Measurements from ENCODE around the gene VEPH1.

VEPH1 gene

DNA sequence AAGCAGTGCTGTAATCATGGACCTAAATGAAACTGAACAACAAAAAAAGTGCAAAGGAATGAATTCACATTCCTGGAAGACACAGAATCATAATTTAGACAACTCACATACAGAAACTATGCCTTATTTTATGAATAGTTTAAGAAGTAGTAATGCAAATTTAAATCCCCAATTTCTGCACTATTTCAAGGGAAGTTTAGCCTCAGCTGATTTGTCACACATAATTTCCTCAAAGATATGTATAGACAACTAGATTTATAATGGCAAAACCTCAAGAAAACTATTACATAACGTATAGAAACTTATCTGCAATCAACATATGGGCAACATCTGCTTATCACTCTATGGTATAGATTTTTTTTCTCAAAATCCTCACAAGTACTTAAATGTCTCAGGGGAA, 74.4 kb downstream of the VEPH1 start:
- H3K27ac ChIP-seq (ENCODE audit: low read length): no peak overlapping the region
- no peaks in the 10 kb centered on the region for H3K4me1 ChIP-seq (ENCODE audit: control insufficient read depth, insufficient read depth, low read length)
- H3K9me3 ChIP-seq (ENCODE audit: control insufficient read depth in 2 of 2, low read length in 2 of 2): no peaks in the 10 kb centered on the region
- no peaks in the 10 kb centered on the region for H3K27me3 ChIP-seq (ENCODE audit: control insufficient read depth in 1 of 2, insufficient read depth in 2 of 2, low read length in 2 of 2)
- no peak overlapping the region for H3K9ac ChIP-seq (ENCODE audit: low read length in 2 of 2)
- H3K4me3 ChIP-seq (ENCODE audit: low read length in 2 of 2): no peak overlapping the region
- H3K36me3 ChIP-seq (ENCODE audit: control insufficient read depth in 2 of 2, insufficient read depth in 2 of 2, low read length in 2 of 2): no peaks in the 10 kb centered on the region

DNA sequence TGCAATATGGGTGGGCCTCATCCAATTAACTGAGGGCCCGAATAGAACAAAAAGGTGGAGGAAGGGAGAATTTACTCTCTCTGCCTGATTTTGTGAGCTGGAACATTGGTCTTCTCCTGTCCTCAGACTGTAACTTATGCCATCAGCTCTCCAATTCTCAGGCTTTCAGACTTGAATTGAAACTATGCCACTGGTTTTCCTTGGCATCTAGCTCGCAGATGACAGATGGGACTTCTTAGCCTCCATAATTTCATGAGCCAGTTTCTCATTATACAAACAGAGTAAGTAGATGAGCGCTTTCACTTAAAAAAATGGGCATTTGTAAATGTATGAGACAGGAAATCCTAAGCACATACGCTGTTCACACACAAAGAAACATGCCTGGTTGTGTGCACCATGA, 75.3 kb downstream of the VEPH1 start:
- H3K9me3 ChIP-seq (ENCODE audit: control insufficient read depth in 2 of 2, low read length in 2 of 2): no peaks in the 10 kb centered on the region
- H3K27ac ChIP-seq (ENCODE audit: low read length): no peak overlapping the region
- no peak overlapping the region for H3K9ac ChIP-seq (ENCODE audit: low read length in 2 of 2)

DNA sequence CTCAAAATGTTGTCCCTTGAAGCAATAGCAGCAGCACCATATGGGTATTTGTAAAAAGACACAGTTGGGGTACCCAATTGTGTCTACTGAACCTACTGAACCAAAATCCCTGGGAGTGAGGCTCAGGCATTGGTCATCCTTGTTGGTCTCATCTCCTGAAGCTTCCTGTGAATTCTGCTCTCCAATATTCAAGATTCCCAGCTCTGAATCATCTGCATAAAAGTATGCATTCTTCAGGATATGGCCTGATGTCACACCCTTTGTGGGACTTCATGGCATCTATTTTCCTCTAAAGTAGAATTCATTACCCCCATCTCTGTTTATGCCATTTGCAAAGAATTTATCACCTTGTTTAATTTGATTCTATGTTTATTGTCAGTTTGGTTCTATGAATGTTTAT, 79.9 kb downstream of the VEPH1 start:
- H3K9ac ChIP-seq (ENCODE audit: low read length in 2 of 2): no peak overlapping the region
- no peaks in the 10 kb centered on the region for H3K36me3 ChIP-seq (ENCODE audit: control insufficient read depth in 2 of 2, insufficient read depth in 2 of 2, low read length in 2 of 2)
- H3K27me3 ChIP-seq (ENCODE audit: control insufficient read depth in 1 of 2, insufficient read depth in 2 of 2, low read length in 2 of 2): no peaks in the 10 kb centered on the region
- H3K27ac ChIP-seq (ENCODE audit: low read length): no peak overlapping the region
- no peak overlapping the region for H3K4me3 ChIP-seq (ENCODE audit: low read length in 2 of 2)
- H3K9me3 ChIP-seq (ENCODE audit: control insufficient read depth in 2 of 2, low read length in 2 of 2): no peaks in the 10 kb centered on the region
- H3K4me1 ChIP-seq (ENCODE audit: control insufficient read depth, insufficient read depth, low read length): no peaks in the 10 kb centered on the region

More for the DNA sequence above, 75.3 kb downstream of the VEPH1 start:
- H3K36me3 ChIP-seq (ENCODE audit: control insufficient read depth in 2 of 2, insufficient read depth in 2 of 2, low read length in 2 of 2): no peaks in the 10 kb centered on the region
- H3K27me3 ChIP-seq (ENCODE audit: control insufficient read depth in 1 of 2, insufficient read depth in 2 of 2, low read length in 2 of 2): no peaks in the 10 kb centered on the region
- H3K4me3 ChIP-seq (ENCODE audit: low read length in 2 of 2): no peak overlapping the region
- H3K4me1 ChIP-seq (ENCODE audit: control insufficient read depth, insufficient read depth, low read length): no peaks in the 10 kb centered on the region

DNA sequence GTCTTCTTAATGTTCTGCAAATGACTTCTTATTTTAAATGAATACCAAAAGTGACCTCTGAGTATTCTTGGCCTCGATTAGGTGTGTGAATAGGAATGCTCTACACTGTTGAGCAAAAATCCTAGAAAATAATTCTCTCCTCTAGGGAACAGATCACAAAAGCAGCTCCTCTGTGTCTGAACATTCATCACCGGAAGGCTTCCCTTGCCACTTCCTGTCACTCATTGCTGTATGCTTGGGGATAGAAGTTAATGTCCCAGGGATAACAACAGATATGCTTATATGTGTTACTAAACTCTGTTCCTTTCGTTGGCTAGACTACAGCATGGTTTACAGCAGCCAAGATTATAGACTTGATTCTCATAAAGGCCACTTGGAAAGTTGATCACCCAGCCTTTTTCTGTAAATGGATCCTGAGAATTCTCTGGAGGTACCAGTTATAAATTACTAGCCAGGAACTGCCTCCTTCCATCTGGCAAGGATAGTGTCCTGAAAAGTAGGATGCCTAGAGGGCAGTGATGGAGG, 82.5 kb downstream of the VEPH1 start:
- Histone ChIP-seq H3K9ac (ENCODE audit: low read length in 2 of 2) (no peak overlapping the region), H3K27me3 (ENCODE audit: control insufficient read depth in 1 of 2, insufficient read depth in 2 of 2, low read length in 2 of 2) (no peaks in the 10 kb centered on the region), H3K9me3 (ENCODE audit: control insufficient read depth in 2 of 2, low read length in 2 of 2) (no peaks in the 10 kb centered on the region), H3K27ac (ENCODE audit: low read length) (no peak overlapping the region), H3K4me1 (ENCODE audit: control insufficient read depth, insufficient read depth, low read length) (no peaks in the 10 kb centered on the region), H3K36me3 (ENCODE audit: control insufficient read depth in 2 of 2, insufficient read depth in 2 of 2, low read length in 2 of 2) (no peaks in the 10 kb centered on the region), H3K4me3 (ENCODE audit: low read length in 2 of 2) (no peak overlapping the region)

DNA sequence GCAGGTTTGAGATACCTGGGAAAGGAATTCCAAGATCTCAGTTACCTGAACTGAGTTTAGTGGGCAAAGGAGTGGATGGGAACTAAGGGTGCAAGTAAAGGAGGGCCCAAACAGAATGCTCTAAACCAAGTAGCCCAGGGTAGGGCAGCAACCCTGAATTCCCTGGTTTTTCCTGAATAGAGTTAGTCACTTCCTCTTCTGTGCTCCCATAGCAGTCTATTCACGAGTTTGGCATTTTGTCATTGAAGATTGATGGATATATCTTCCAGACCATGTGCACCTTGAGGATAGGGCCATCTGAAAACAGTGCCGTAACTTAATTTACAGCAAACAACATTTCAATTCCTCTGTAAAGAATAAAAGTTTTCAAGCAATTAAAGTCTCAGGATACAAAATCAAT, 85.1 kb downstream of the VEPH1 start:
- no peaks in the 10 kb centered on the region for H3K36me3 ChIP-seq (ENCODE audit: control insufficient read depth in 2 of 2, insufficient read depth in 2 of 2, low read length in 2 of 2)
- H3K9ac ChIP-seq (ENCODE audit: low read length in 2 of 2): no peak overlapping the region
- no peak overlapping the region for H3K4me3 ChIP-seq (ENCODE audit: low read length in 2 of 2)
- H3K4me1 ChIP-seq (ENCODE audit: control insufficient read depth, insufficient read depth, low read length): no peaks in the 10 kb centered on the region
- no peaks in the 10 kb centered on the region for H3K27me3 ChIP-seq (ENCODE audit: control insufficient read depth in 1 of 2, insufficient read depth in 2 of 2, low read length in 2 of 2)
- H3K27ac ChIP-seq (ENCODE audit: low read length): no peak overlapping the region
- no peaks in the 10 kb centered on the region for H3K9me3 ChIP-seq (ENCODE audit: control insufficient read depth in 2 of 2, low read length in 2 of 2)

DNA sequence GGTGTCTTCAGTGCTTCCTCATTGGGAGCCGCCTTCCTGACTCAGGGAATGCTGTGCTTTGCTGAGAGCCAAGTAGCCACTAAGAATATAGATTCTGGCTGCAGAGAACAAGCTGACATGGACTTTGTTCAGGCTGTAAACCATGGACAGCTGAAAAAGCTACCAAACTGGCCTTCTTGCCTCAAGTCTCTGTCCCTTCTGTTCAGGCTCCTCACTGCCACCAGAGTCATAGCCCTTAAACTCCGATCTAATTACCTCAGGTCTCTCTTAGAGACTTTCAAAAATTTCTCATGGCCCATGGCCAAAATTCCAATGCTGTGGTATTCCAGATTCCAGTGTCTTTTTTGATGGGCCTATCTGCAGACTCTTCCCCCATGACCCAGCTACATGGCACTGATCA, 86.0 kb downstream of the VEPH1 start:
- Histone ChIP-seq H3K4me1 (ENCODE audit: control insufficient read depth, insufficient read depth, low read length) (no peaks in the 10 kb centered on the region), H3K27ac (ENCODE audit: low read length) (no peak overlapping the region), H3K27me3 (ENCODE audit: control insufficient read depth in 1 of 2, insufficient read depth in 2 of 2, low read length in 2 of 2) (no peaks in the 10 kb centered on the region)

DNA sequence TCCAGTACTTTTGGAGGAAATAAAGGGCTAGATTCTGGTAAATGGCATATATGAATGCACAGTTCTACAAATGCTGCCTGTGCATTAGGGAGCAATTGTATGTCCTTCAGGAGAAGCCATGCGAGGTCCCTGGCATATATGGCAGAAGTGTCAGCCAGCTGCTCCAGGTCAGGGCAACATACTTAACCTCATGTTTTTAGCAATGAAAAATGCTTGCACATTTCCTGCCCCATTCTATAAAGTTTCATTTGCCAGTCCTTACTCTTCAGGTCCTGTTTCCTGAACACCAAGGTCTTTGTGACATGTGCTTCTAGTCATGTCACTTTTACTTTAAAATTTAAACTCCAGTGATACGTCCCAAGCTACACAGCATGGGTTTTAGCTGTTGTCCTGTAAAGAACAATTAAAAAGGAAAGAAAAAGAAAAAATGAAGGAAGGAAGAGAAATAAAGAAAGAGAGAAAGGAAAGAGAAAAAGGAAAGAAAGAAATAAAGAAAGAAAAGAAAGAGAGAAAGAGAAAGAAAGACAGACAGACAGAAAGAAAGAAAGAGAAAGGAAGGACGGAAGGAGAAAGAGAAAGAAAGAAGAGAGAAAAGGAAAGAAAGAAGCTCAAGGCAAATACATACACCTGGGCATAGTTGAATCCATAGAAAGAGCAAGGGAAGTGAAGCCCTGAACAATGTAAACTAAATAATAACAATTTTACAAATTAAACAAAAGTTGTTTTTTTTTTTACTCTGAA, 86.7 kb downstream of the VEPH1 start:
- H3K27me3 ChIP-seq (ENCODE audit: control insufficient read depth in 1 of 2, insufficient read depth in 2 of 2, low read length in 2 of 2): no peaks in the 10 kb centered on the region
- no peaks in the 10 kb centered on the region for H3K36me3 ChIP-seq (ENCODE audit: control insufficient read depth in 2 of 2, insufficient read depth in 2 of 2, low read length in 2 of 2)
- H3K27ac ChIP-seq (ENCODE audit: low read length): no peak overlapping the region
- H3K9ac ChIP-seq (ENCODE audit: low read length in 2 of 2): no peak overlapping the region
- H3K9me3 ChIP-seq (ENCODE audit: control insufficient read depth in 2 of 2, low read length in 2 of 2): no peaks in the 10 kb centered on the region
- H3K4me3 ChIP-seq (ENCODE audit: low read length in 2 of 2): no peak overlapping the region
- no peaks in the 10 kb centered on the region for H3K4me1 ChIP-seq (ENCODE audit: control insufficient read depth, insufficient read depth, low read length)

More for the DNA sequence above, 86.0 kb downstream of the VEPH1 start:
- H3K9me3 ChIP-seq (ENCODE audit: control insufficient read depth in 2 of 2, low read length in 2 of 2): no peaks in the 10 kb centered on the region
- H3K9ac ChIP-seq (ENCODE audit: low read length in 2 of 2): no peak overlapping the region
- no peaks in the 10 kb centered on the region for H3K36me3 ChIP-seq (ENCODE audit: control insufficient read depth in 2 of 2, insufficient read depth in 2 of 2, low read length in 2 of 2)
- no peak overlapping the region for H3K4me3 ChIP-seq (ENCODE audit: low read length in 2 of 2)

DNA sequence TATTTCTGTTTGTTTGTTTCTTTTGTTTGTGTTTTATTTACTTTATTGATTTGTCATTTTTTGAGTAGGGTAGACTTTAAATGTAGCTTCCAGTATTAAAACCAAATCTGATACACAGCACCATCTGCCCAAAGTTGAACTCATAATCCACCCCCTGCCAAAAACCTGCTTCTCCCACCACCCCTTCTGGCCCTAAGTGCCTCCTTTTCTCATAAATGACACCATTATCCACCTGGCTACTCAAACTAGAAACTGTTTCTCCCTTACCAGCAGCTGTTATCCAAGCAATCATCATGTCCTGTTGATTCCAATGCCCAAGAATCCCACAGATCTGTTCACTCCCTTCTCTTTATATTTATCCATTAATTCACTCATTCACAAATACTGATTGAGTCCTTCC, 88.4 kb downstream of the VEPH1 start:
- Histone ChIP-seq H3K27me3 (ENCODE audit: control insufficient read depth in 1 of 2, insufficient read depth in 2 of 2, low read length in 2 of 2) (no peaks in the 10 kb centered on the region), H3K36me3 (ENCODE audit: control insufficient read depth in 2 of 2, insufficient read depth in 2 of 2, low read length in 2 of 2) (no peaks in the 10 kb centered on the region), H3K4me1 (ENCODE audit: control insufficient read depth, insufficient read depth, low read length) (no peaks in the 10 kb centered on the region), H3K9ac (ENCODE audit: low read length in 2 of 2) (no peak overlapping the region), H3K27ac (ENCODE audit: low read length) (no peak overlapping the region), H3K9me3 (ENCODE audit: control insufficient read depth in 2 of 2, low read length in 2 of 2) (no peaks in the 10 kb centered on the region), H3K4me3 (ENCODE audit: low read length in 2 of 2) (no peak overlapping the region)

DNA sequence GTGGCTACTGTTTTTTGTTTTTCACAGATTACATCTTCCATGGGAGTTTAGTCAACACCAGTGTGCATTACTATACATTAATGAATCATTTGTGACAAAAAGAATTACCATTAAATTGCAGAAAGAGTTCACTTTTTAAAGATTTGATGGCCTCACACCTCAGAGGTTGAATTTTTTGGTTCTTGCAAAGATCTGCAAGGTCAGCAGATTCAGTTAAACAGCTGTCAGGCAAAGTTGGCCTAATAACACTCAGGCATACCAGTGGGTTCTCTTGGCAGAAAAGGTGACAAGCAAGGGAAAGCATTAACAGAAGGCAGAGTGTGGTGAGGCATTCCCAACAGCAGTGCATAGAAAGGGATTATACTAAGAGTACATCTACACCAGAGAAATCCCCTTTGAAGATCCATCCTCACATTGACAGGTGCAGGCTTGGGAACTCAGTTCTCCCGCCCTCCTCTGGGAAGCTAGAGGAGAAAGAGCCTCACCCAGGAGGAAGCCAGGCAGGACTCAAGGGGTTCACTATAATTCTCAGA, 90.8 kb downstream of the VEPH1 start:
- Histone ChIP-seq H3K36me3 (ENCODE audit: control insufficient read depth in 2 of 2, insufficient read depth in 2 of 2, low read length in 2 of 2) (no peaks in the 10 kb centered on the region), H3K4me3 (ENCODE audit: low read length in 2 of 2) (no peak overlapping the region), H3K9ac (ENCODE audit: low read length in 2 of 2) (no peak overlapping the region), H3K4me1 (ENCODE audit: control insufficient read depth, insufficient read depth, low read length) (no peaks in the 10 kb centered on the region), H3K27ac (ENCODE audit: low read length) (no peak overlapping the region), H3K9me3 (ENCODE audit: control insufficient read depth in 2 of 2, low read length in 2 of 2) (no peaks in the 10 kb centered on the region), H3K27me3 (ENCODE audit: control insufficient read depth in 1 of 2, insufficient read depth in 2 of 2, low read length in 2 of 2) (no peaks in the 10 kb centered on the region)

DNA sequence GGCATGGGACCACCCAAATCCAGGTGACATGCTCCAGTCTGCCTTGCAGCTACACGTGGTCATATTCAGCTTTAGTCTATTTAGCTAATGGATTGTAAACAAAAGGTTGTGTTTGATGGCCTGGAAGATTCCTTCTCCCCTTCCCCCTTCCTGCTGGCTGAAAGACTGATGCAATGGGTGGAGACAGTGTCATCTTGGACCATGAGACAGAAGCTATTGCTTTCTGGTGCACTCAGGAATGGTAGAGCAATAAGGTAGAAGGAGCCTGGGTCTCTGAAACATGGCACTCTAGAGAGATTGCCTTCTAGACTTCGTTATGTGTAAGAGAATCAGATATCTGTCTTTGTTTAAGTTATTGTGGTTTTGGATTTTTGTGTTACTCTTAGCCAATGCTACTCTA, 92.3 kb downstream of the VEPH1 start:
- Histone ChIP-seq H3K27me3 (ENCODE audit: control insufficient read depth in 1 of 2, insufficient read depth in 2 of 2, low read length in 2 of 2) (no peaks in the 10 kb centered on the region), H3K4me1 (ENCODE audit: control insufficient read depth, insufficient read depth, low read length) (no peaks in the 10 kb centered on the region), H3K27ac (ENCODE audit: low read length) (no peak overlapping the region)

DNA sequence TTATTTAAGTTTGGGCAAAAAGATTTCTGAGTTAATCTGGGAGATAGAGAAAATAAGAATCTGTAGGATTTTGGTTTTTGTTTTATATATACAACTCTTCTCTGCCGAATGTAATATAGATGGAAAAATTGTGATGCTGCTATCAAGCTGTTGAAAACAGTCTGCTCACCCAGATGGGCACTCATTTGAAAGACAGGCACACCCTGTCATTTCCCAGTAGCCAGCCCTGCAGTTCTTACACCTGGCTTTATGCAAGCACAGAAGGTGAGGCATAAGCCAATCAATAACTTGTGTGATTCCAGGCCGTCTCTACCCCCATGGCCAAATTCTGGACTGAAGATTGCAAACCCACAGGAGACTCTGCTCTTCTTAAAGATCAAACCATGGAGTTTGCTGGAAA, 93.7 kb downstream of the VEPH1 start:
- Histone ChIP-seq H3K9me3 (ENCODE audit: control insufficient read depth in 2 of 2, low read length in 2 of 2) (no peaks in the 10 kb centered on the region), H3K36me3 (ENCODE audit: control insufficient read depth in 2 of 2, insufficient read depth in 2 of 2, low read length in 2 of 2) (no peaks in the 10 kb centered on the region), H3K4me3 (ENCODE audit: low read length in 2 of 2) (no peak overlapping the region), H3K27ac (ENCODE audit: low read length) (no peak overlapping the region), H3K4me1 (ENCODE audit: control insufficient read depth, insufficient read depth, low read length) (no peaks in the 10 kb centered on the region), H3K27me3 (ENCODE audit: control insufficient read depth in 1 of 2, insufficient read depth in 2 of 2, low read length in 2 of 2) (no peaks in the 10 kb centered on the region), H3K9ac (ENCODE audit: low read length in 2 of 2) (no peak overlapping the region)

More for the DNA sequence above, 92.3 kb downstream of the VEPH1 start:
- Histone ChIP-seq H3K9ac (ENCODE audit: low read length in 2 of 2) (no peak overlapping the region), H3K4me3 (ENCODE audit: low read length in 2 of 2) (no peak overlapping the region), H3K36me3 (ENCODE audit: control insufficient read depth in 2 of 2, insufficient read depth in 2 of 2, low read length in 2 of 2) (no peaks in the 10 kb centered on the region), H3K9me3 (ENCODE audit: control insufficient read depth in 2 of 2, low read length in 2 of 2) (no peaks in the 10 kb centered on the region)
